NB4 (cell line): Measurements from ENCODE around the gene CETP.

ENCODE experiments used
- MYC ChIP-seq: IDR thresholded peaks from 2 replicates; pipeline ENCODE4 v1.6.1; 2011; ENCODE audit warnings: low read depth, low read length
- TF ChIP-seq, protein P1 (sequence below): IDR thresholded peaks from one replicate; pipeline ENCODE4 v1.5.1; 2012; ENCODE audit warnings: low read depth, low read length

DNA sequence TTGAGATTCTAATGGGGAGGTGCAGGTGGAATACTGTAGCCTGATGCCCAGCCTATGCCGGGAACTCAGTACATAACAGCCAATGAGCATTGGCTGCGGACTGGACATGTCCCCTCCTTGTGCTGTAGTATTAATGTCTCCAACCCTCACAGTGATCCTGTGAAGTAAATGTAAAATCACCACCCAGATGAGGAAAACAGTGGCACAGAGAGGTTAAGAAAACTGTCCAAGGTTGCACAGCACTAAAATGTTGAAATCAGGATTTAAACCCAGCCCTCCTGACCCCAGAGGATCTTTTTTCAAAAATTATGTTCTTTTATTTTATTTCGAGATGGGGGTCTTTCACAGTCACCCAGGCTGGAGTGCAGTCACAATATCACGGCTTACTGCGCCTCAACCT lies 35.5 kb downstream of the CETP start:
- TF ChIP-seq, protein P1, sequence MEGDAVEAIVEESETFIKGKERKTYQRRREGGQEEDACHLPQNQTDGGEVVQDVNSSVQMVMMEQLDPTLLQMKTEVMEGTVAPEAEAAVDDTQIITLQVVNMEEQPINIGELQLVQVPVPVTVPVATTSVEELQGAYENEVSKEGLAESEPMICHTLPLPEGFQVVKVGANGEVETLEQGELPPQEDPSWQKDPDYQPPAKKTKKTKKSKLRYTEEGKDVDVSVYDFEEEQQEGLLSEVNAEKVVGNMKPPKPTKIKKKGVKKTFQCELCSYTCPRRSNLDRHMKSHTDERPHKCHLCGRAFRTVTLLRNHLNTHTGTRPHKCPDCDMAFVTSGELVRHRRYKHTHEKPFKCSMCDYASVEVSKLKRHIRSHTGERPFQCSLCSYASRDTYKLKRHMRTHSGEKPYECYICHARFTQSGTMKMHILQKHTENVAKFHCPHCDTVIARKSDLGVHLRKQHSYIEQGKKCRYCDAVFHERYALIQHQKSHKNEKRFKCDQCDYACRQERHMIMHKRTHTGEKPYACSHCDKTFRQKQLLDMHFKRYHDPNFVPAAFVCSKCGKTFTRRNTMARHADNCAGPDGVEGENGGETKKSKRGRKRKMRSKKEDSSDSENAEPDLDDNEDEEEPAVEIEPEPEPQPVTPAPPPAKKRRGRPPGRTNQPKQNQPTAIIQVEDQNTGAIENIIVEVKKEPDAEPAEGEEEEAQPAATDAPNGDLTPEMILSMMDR: no peak
- TF ChIP-seq MYC: no peak
